NCI-H2107 treated with DMSO at 0.1 percent for 48 hours (cell line): ENCODE data around the gene CRAT.
"Not testable (repeated sequence)": the region's sequence is repeated elsewhere in the genome, so short reads cannot be mapped to it uniquely, and the experiment has no call there.

ENCODE experiments used
- DNase-seq: peaks from one replicate; lab custom pipeline; 2025; ENCODE audit not compliant: unreplicated experiment; lab: John Stamatoyannopoulos, UW

The CRAT gene

DNA sequence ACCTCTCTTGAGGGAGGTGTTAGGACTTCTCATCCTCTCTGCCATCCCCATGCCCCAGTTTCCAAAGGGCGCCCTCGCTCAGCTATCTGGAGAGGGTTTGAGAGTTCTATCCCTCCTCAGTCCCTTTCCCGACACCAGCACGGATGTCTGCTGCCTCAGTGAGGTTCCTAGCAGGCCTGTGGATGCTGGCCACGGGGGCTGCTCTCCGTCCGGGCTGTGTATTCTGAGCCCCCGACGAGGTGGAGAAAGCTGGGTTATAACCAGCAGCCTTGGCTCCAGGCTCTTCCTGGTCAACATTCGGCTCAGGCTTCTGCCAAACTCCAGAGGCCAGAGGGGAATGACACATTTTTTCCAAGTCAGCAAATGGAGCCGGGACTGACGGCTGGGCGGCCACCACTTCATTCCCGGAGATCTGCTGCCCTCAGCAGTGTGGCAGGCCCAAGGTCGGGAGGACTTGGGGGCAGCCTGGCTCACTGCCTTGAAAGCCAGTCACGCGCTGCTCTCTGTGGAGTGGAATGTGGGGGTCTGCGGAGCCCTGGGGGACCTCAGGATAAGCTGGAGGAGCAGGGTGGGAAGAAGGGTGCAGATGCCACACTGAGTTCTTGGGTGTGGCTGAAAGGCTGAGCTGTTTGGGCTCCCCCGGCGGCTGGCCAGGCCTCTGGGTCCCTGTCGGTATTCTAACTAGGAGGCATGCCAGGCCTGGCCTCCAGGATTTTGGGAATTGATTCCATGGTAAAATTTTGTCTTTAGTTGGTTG lies 28.1 kb upstream of the CRAT start:
- DNase-seq: no peak

DNA sequence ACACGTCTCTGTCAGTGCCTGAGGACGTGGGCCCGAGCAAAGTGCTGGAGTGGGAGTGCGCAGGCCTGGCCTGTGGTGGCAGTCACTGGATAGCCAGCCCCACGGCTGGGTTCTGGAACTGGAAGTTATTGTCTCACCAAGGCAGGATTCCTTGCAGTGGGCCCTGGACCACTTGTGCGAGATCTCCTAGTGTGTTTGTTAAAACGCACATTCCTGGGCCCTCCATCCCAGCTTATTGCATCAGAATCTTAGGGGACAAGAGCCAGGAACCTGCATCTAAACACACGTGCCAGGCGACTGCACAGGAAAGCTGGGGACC lies 27.5 kb upstream of the CRAT start:
- no peak for DNase-seq

DNA sequence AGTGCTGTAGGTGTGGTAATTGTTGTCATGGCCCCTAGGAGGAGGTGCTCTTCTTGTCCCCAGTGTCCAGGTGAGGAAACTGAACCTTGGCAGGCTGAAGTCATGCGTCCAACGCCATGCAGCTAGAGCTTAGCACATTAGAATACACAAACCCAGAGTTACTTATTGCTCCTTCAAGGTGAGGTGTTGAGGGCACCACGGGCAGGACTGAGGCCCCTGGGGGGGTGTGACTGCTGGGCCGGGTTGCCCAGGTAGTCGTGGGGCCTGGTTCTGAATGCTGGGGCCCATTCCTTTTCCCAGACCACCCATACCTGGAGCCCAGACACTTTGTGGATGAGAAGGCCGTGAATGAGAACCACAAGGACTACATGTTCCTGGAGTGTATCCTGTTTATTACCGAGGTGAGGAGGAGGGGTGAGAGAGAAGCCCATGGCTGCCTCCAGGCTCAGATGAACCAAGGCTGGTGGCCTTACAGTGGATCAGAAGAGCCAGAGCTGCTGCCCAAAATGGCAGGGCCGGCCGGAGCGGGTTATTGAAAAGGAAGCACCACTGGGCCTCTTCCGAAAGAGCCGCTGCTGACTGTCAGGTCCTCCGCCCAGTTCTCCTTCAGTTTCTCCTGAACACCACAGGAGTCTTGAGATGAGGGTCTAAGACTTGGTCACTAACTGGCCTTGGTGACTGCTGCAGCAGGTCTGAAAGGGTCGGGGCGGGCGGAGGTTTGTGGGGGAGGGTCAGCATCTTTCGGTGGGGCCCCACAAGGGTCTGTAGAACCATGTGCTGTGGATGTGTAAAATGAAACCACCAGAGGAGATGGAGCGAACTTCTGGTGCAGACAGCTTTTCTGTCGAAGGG lies 26.9 kb upstream of the CRAT start:
- no peak for DNase-seq

DNA sequence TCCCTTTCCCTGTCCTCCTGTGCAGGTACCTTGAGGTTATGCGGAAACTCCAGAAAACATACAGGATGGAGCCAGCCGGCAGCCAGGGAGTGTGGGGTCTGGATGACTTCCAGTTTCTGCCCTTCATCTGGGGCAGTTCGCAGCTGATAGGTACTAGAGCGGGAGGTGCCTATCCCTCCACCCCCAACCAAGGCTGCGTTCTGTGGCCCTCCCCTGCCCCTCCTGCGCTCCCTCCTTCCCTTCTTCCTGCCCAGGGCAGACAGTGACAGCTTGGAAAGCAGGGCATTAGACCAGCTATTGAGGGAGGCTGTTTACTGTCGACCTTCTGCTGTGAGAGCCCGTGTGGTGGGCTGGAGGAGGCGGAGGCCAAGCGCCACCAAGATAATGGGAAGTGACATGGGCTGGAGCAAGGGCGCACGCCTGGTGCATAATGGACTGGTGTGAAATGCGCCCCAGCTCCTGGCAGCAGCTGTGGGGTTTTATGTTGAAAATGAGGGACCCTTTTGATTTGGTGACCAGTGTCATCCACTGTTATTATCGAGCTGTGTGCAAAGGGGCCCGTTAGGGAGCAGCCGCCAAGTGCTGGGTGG lies 25.9 kb upstream of the CRAT start:
- DNase-seq: no peak

DNA sequence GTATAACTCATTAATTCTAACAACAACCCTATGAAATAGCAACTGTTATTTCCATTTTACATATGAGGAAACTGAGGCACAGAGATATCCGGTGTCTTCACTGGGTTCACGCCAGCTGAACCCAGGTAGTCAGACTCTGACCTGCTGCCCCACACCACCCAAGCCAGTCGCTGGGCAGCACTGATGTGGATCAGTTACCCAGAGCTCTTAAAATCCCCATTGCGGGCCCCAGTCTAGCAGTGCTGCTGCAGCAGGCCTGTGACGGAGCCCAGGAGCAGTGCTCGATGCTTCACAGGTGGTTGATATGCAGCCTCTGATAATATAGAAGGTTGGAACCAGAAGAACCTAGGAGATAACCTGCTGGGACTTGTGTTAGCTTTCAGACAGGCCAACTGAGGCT lies 24.9 kb upstream of the CRAT start:
- DNase-seq: no peak

DNA sequence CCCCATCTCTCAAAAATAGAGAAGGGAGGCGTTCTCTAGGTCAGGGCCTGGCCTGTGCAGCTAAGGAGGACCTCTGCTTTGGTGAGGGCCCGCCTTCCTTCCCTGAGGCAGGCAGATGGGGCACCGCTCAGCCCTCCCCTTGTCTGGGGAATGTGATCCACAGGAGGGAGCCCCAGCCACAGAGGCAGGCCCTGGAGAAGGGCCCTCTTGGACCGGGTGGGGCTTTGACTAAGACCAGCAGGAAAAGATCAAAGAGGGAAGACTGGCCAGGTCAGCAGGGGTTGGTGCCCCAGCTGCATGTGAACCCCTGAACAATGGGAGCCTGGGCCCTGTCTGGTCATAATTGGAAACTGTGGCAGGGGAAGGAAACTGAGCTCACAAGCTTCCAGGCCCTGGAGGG lies 22.5 kb upstream of the CRAT start:
- DNase-seq: no peak

DNA sequence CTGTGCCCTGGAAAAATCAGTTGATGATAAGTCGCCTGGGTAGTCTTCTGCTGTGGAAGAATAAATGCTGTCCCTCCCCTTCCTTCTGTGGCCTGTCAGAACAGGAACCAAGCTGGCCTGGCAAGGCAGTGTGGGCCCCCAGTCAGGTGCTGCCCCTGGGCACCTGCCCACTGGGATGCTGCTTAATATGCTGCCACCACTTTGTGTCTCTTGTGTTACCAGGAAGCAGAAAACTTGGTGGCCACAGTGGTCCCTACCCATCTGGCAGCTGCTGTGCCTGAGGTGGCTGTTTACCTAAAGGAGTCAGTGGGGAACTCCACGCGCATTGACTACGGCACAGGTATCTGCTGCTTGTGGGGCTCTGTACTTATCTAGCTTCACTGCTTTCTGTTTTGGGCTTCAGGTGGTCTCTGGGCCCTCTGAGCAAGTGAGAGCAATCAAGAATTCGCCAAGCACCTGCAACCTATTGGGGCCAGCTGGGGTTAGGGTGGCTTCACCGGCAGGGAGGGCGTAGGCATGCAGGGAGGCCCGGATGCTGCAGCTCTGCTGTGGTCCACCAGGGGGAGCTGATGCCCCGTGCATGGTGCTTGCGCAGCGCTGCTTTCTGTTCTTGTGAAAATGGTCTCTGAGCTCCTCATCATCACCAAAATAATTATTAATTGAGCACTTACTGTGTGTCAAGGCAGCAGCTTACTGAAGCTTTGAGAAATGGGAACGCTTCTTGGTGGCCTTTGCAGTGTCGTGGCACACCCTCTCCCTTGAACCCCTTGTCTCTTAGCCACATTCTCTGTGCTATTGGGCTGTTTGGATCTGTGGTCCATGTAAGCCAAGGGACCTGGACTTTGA lies 20.9 kb upstream of the CRAT start:
- peak; percentile 19 for DNase-seq

DNA sequence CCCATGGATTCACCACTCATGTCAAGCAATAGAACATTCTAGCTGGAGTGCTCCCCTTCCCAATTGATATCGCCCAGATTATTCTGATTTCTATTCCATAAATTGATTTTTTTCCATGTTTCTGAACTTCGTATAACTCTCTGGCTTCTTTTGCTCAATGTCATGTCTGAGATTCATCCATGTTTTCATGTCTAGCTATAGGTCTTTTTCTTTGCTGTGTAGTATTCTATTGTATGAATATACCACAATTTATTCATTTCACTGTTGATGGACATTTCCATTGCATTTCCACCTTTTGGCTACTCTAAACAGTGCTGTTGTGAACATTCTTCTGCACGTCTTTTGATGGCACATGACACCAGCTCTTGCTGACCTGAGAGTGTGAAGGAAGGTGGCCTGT lies 20.2 kb upstream of the CRAT start:
- DNase-seq: no peak

DNA sequence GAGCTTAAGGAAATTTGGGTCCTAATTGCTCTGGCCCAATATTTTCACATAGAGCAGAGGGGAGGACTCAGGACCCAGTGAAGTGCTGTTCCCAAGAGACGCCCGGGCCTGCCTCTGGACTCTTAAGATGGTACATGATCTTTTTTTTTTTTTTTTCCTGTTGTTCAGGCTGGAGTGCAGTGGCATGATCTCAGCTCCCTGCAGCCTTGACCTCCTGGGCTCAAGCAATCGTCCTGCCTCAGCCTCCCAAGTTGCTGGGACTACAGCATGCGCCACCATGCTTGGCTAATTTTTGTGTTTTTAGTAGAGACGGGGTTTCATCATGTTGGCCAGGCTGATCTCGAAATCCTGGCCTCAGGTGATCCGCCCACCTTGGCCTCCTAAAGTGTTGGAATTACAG lies 19.7 kb upstream of the CRAT start:
- not testable (repeated sequence) for DNase-seq

DNA sequence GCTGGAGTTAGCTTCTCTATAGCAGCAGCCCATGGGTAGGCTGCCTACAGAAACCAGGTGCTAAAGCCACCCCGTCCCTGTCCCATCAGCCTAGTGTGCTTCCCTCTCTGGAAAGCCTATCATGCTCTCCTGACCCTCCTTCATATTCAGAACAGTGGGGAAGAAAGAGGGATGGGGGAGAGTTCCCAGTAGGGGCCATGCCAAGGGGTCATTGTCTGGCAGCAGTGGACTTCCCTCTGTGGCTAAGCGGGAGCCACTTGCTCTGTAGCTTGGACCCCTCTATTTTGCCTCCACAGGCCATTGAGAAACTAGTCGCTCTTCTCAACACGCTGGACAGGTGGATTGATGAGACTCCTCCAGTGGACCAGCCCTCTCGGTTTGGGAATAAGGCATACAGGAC lies 18.1 kb upstream of the CRAT start:
- no peak for DNase-seq

DNA sequence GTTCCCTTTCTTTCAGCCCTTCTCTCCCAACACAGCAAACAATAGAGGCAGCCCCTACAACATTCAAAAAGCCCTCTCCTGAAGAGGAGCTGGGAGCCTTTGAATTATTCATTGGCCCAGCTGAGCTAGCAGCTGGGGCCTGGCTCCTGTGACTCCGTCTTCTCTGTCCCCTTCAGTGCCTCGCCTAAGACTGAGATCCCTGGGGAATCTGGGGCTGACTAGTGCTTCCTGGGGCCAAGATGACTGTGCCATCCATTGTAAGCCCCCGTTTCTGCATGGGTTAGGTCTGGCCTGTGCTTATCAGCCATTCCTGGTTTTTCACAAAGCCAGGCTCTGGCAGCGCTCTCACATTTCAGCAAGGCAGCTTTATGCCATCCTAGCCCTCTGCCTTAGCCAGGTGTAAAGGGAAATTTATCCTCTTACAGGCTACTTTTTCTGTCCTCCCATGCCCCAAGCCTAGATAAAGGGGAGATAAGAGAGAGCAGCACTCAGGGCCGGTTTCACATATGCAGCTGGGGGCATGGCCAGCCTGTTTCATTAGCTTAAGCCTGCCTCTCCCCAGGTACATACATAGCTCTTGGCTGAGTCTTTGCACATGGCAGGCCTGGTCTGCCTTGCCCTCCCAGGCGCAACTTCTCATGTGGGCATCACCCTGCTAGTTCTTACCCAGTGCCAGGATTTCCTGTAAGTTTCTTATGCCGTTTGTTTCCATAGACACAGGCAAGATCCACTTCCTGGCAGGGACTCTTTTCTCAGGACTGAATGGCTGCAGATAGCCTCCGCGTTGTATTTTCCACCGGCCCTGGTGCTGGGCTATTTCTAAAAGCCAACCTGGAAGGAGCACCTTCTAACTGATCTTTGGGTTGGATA lies 16.4 kb upstream of the CRAT start:
- DNase-seq: peak; percentile 56

DNA sequence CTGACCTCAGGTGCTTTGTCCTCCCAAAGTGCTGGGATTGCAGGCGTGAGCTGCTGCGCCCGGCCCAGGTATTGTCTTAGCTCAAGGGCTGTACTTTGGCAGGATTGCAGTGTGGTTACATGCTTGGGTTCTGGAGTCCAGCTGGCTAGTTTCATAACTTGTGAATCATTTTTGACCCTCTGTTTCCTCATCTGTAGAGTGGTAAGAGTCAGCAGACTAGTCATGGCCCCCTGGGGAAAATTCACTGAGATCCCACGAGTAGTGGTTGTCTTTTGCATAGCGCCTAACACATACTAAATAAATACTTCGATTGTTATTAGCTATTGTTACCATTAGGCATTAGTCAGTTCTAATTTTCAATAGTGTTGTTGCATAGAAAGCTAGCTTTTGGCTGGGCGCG lies 14.9 kb upstream of the CRAT start:
- DNase-seq: no peak

DNA sequence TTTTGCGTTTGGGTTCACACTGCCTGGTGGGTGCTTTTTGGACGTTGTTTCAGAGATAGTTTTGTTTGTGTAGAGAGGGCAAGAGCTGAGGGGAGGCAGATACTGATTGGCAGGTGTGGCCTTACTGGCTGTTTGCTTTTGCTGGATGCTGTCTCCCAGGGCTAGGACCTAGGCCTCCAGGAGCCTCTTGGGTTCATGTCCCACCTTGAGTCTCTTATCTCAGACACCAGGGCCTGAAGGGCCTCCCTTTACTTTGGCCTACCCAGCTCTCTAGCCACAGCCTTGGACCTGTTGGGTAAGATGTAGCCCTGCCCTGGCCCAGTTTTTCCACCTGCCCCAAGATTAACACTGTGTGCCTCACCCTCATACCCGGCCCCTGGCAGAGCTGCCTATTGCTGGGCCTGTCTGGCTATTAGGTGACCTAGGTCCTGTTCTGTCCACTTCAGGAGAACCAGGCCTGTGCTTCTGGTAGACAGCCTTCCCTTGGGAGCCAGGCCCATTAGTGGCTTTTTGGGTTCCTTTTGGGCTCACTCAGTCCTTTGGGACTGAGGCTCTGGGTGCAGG lies 14.0 kb upstream of the CRAT start:
- DNase-seq: no peak

DNA sequence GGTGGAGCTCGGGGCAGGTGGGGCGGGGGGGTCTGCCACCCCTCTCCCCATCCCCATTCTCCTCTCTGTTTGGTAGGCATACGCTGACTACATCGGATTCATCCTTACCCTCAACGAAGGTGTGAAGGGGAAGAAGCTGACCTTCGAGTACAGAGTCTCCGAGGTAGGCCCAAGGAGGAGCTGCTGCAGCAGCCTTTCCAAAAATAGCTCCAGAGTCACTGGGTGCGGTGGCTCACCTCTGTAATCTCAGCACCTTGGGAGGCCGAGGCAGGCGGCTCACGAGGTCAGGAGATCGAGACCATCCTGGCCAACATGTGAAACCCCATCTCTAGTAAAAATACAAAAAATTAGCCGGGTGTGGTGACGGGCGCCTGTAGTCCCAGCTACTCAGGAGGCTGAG lies 12.4 kb upstream of the CRAT start:
- not testable (repeated sequence) for DNase-seq

DNA sequence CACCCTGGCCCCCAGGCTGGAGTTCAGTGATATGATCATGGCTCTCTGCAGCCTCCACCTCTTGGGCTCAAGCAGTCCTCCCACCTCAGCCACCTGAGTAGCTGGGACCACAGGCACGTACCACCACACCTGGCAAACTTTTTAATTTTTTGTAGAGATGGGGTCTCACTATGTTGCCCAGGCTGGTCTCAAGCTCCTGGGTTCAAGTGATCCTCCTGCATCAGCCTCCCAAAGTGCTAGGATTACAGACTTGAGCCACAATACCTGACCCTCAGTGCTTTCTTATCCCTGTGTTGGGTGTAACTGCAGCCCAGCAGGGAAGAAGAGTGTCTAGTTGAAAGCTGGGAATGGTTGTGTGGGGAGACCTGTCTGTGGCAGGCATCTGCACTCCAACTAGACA lies 11.5 kb upstream of the CRAT start:
- DNase-seq: no peak

DNA sequence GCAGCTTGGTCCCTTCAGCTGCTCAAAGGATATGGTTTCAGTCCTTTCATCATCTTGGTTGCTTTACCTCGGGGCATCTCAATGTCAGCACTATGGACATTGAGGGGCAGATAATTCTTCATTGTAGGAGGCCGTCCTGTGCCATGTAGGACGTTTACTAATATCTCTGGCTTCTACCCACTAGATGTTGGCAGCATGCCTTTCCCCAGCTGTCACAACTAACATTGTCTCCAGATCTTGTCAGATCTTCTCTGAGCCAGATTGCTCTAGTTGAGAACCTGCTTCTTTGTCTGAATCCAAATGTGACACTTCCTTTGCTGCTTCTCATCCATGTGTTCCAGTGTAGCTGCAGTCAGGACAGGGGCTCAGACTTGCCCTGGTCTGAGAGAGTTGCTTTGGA lies 10.9 kb upstream of the CRAT start:
- DNase-seq: no peak

DNA sequence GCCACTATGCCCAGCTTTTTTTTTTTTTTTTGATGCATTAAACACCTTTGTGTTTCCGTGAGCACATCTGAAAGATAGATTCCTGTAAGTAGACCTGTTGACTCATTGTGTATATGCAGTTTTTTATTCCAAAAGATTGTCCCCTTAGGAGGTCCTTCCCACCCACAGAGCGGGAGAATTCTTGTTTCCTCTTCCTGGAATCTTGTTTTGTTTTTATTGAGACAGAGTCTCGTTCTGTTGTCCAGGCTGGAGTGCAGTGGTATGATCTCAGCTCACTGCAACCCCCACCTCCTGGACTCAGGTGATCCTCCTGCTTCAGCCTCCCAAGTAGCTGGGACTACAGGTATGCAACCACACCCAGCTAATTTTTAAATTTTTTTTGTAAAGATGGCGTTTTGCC lies 8.2 kb upstream of the CRAT start:
- DNase-seq: no peak

DNA sequence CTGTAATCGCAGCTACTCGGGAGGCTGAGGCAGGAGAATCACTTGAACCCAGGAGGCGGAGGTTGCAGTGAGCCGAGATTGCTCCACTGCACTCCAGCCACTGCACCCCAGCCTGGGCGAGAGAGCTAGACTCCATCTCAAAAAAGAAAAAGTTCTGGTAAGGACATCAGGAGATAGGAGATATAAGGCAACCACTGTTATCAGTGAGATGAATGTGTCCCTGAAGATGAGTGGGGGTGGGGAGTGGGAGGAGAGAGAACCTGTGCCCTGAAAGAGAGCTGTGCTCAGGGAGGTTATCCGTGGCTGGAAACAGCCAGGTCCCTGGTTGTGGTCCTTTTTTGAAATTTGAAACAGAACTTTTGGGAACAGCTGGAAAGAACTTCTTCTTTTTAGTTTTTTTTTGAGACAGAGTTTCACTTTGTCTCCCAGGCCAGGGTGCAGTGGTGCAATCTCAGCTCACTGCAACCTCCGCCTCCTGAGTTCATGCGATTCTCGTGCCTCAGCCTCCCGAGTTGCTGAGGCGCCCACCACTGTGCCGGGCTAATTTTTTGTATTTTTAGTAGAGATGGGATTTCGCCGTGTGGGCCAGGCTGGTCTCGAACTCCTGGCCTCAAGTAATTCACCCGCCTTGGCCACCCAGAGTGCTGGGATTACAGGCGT lies 3.2 kb upstream of the CRAT start:
- DNase-seq: no peak

DNA sequence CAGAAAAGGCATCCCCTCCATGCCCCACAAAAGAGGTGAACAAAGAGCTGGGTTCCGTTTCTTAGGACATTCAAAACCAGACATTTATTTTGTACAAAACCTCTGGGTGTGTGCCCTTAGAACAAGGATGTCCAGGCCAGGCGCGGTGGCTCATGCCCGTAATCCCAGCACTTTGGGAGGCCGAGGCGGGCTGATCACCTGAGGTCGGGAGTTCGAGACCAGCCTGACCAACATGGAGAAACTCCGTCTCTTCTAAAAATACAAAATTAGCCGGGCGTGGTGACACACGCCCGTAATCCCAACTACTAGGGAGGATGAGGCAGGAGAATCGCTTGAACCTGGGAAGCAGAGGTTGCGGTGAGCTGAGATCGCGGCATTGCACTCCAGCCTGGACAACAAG lies 1.9 kb upstream of the CRAT start:
- DNase-seq: not testable (repeated sequence)
